GM23338 (cell line): ENCODE data around the gene NT5C2. TPM values are rescaled to one million over a fixed set of nuclear protein-coding genes. Genes with fewer than 3 reads are reported as not detected.

Experiments used
- ATAC-seq: fragments of 200-7000 bp; cut with Tn5 transposase; 3 replicates; pipeline ENCODE4 v1.9.1; 2020
- DNase-seq: peaks from one replicate; pipeline ENCODE4 v3.0.0-alpha.2; 2015; ENCODE audit warnings: low spot score
- H2AFZ ChIP-seq: fragments of 200-600 bp; sonication (generic); 2 replicates; pipeline ENCODE4 v1.8.0; 2016; ENCODE audit warnings: antibody characterized with exemption, mild to moderate bottlenecking, moderate library complexity
- H3F3A ChIP-seq: fragments of 200-600 bp; sonication (generic); replicated peaks from 2 replicates; pipeline ENCODE4 v1.8.0; 2017; ENCODE audit warnings: antibody characterized with exemption, mixed run types, low read depth
- H3K27ac ChIP-seq: fragments of 200-600 bp; sonication (generic); 2 replicates; pipeline ENCODE4 v1.6.1; 2016; ENCODE audit warnings: low read depth
- H3K27me3 ChIP-seq: fragments of 200-600 bp; sonication (generic); 2 replicates; pipeline ENCODE4 v1.8.0; 2016; ENCODE audit warnings: mild to moderate bottlenecking, mixed run types, moderate library complexity; ENCODE audit not compliant: insufficient read depth
- H3K36me3 ChIP-seq: fragments of 200-600 bp; sonication (generic); 2 replicates; pipeline ENCODE4 v1.8.0; 2016; ENCODE audit warnings: mild to moderate bottlenecking; ENCODE audit not compliant: insufficient read depth
- H3K4me1 ChIP-seq: fragments of 200-600 bp; sonication (generic); 2 replicates; pipeline ENCODE4 v1.8.0; 2016; ENCODE audit warnings: mild to moderate bottlenecking, moderate library complexity; ENCODE audit not compliant: insufficient read depth
- H3K4me2 ChIP-seq: fragments of 200-600 bp; sonication (generic); 2 replicates; pipeline ENCODE4 v1.7.1; 2017; ENCODE audit warnings: mixed run types
- H3K4me3 ChIP-seq: fragments of 200-600 bp; sonication (generic); 2 replicates; pipeline ENCODE4 v1.6.1; 2016; ENCODE audit warnings: mixed run types
- H3K79me2 ChIP-seq: fragments of 200-600 bp; sonication (generic); replicated peaks from 2 replicates; pipeline ENCODE4 v1.8.0; 2017; ENCODE audit warnings: mild to moderate bottlenecking; ENCODE audit not compliant: insufficient read depth
- H3K9me2 ChIP-seq: fragments of 200-600 bp; sonication (generic); 2 replicates; pipeline ENCODE4 v1.8.0; 2017; ENCODE audit not compliant: insufficient read depth
- H4K20me1 ChIP-seq: fragments of 200-600 bp; sonication (generic); replicated peaks from 2 replicates; pipeline ENCODE4 v1.8.0; 2017; ENCODE audit warnings: mild to moderate bottlenecking; ENCODE audit not compliant: insufficient read depth
- H3K27ac Mint-ChIP-seq: 2 replicates; pipeline ENCODE4 v1.8.0; 2020; ENCODE audit warnings: inconsistent platforms, mild to moderate bottlenecking, moderate library complexity, mixed read lengths
- H3K27me3 Mint-ChIP-seq: 3 replicates; pipeline ENCODE4 v1.8.0; 2022; ENCODE audit warnings: low read depth, mild to moderate bottlenecking, moderate library complexity, mixed read lengths, inconsistent platforms; ENCODE audit not compliant: insufficient read depth, poor library complexity
- H3K36me3 Mint-ChIP-seq: 3 replicates; pipeline ENCODE4 v1.8.0; 2021; ENCODE audit warnings: low read depth, mild to moderate bottlenecking, inconsistent platforms, moderate library complexity, mixed read lengths
- H3K4me1 Mint-ChIP-seq: 3 replicates; pipeline ENCODE4 v1.8.0; 2020; ENCODE audit warnings: mild to moderate bottlenecking, inconsistent platforms, mixed read lengths
- H3K4me3 Mint-ChIP-seq: 3 replicates; pipeline ENCODE4 v1.8.0; 2021; ENCODE audit warnings: moderate library complexity, mild to moderate bottlenecking, inconsistent platforms, mixed read lengths
- H3K9me3 Mint-ChIP-seq: 3 replicates; pipeline ENCODE4 v1.8.0; 2020; ENCODE audit warnings: moderate library complexity, mild to moderate bottlenecking, inconsistent platforms, mixed read lengths
- CREB1 ChIP-seq: fragments of 250-450 bp; sonication (Bioruptor Pico); IDR thresholded peaks from 2 replicates; pipeline ENCODE4 v1.5.0; 2020; ENCODE audit warnings: low read depth, mild to moderate bottlenecking, moderate library complexity
- EZH2 ChIP-seq: fragments of 200-600 bp; sonication (generic); IDR thresholded peaks from one replicate; pipeline ENCODE4 v1.8.0; 2017; ENCODE audit warnings: antibody characterized with exemption, mild to moderate bottlenecking, low read depth; ENCODE audit not compliant: unreplicated experiment
- EZH2phosphoT487 ChIP-seq: fragments of 200-600 bp; sonication (generic); IDR thresholded peaks from one replicate; pipeline ENCODE4 v1.8.1; 2018; ENCODE audit warnings: antibody characterized with exemption; ENCODE audit not compliant: unreplicated experiment
- JUNB ChIP-seq: IDR thresholded peaks from one replicate; pipeline ENCODE4 v1.6.1; 2016; ENCODE audit warnings: antibody characterized with exemption; ENCODE audit not compliant: unreplicated experiment
- NANOG ChIP-seq: IDR thresholded peaks from 2 replicates; pipeline ENCODE4 v1.6.1; 2016; ENCODE audit warnings: antibody characterized with exemption, borderline replicate concordance
- POLR2AphosphoS5 ChIP-seq: IDR thresholded peaks from 2 replicates; pipeline ENCODE4 v1.6.1; 2016; ENCODE audit warnings: antibody characterized with exemption, low read depth
- ZNF114 ChIP-seq: fragments of 250-450 bp; sonication (Bioruptor Pico); IDR thresholded peaks from 2 replicates; pipeline ENCODE4 v1.5.0; 2020; ENCODE audit warnings: mild to moderate bottlenecking, moderate library complexity
- ZNF331 ChIP-seq: fragments of 250-450 bp; sonication (Bioruptor Pico); IDR thresholded peaks from 2 replicates; pipeline ENCODE4 v1.5.0; 2020; ENCODE audit warnings: low read depth, mild to moderate bottlenecking, moderate library complexity
- polyA plus RNA-seq: library from polyadenylated mRNA; unstranded; fragments of >200 nt; fragmentation: Nextera tagmentation; extraction: Ambion mirVana; gene quantifications from 2 replicates; pipeline ENCODE4 v1.2.1, GENCODE V29; 2016
- total RNA-seq: library from RNA; depleted of rRNA; stranded (reverse); fragments of >200 nt; shearing (Covaris generic); gene quantifications from 2 replicates; pipeline ENCODE4 v1.2.3, GENCODE V29; 2014
- TF ChIP-seq, protein P1 (sequence below), 2 experiments: fragments of 200-600 bp in 1 of 2; sonication (generic) in 1 of 2; conservative IDR thresholded peaks; 2 replicates each; pipeline versions ENCODE4 v1.5.1 to v1.6.1; 2016 to 2017; ENCODE audit warnings: antibody characterized with exemption in 2 of 2, low read depth in 2 of 2, mild to moderate bottlenecking in 2 of 2, moderate library complexity in 1 of 2
- TF ChIP-seq, protein P2 (sequence below): fragments of 250-450 bp; sonication (Bioruptor Pico); IDR thresholded peaks from 2 replicates; pipeline ENCODE4 v1.5.0; 2020; ENCODE audit warnings: mild to moderate bottlenecking, moderate library complexity
- TF ChIP-seq, protein P3 (sequence below): IDR thresholded peaks from one replicate; pipeline ENCODE4 v1.6.1; 2018; ENCODE audit warnings: antibody characterized with exemption; ENCODE audit not compliant: unreplicated experiment
- TF ChIP-seq, protein P4 (sequence below): IDR thresholded peaks from 2 replicates; pipeline ENCODE4 v1.6.1; 2016; ENCODE audit warnings: antibody characterized with exemption

NT5C2 gene
- total and polyA plus RNA-seq, 2 experiments from 2014 or later: 33.9 to 85.4 TPM

DNA sequence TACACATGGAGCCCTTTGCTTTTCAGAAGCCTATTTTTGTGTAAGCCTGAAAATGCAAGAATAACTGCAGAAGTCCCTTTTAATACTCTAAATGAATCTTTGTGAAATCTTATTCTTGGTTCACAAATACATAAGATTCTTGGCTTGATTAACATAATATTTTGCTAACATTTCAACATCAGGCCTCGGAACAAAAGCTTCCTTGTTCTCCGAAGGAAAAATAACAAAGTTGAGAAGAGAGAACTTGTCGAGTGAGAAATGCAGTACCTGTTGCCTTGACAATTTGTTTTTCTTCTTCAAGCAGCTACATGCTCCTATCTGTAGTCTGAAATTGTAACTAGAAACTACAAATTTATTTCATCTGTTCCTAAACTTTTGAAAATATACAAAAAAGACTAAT, 8.5 kb downstream of the NT5C2 start:
- Histone ChIP-seq H3K36me3 (peaks cover 4% of the 10 kb centered on the region; the same call in 1 of the 2 replicates), H3K4me2 (peak overlapping the region; percentile 32; the same call in 1 of the 2 replicates), H3K79me2 (peaks cover 99% of the 10 kb centered on the region), H4K20me1 (peaks cover 15% of the 10 kb centered on the region; the same call in 1 of the 2 replicates), H3K27me3 (no peaks in the 10 kb centered on the region), H2AFZ (no peak overlapping the region), H3F3A (no peaks in the 10 kb centered on the region), H3K9me2 (no peaks in the 10 kb centered on the region), H3K4me3 (no peak overlapping the region), H3K4me1 (peaks cover 12% of the 10 kb centered on the region), H3K27ac (peak overlapping the region; percentile 74)
- Mint-ChIP-seq H3K27ac (no peak overlapping the region; the same call in 1 of the 2 replicates), H3K4me1 (peaks cover 15% of the 10 kb centered on the region), H3K27me3 (peaks cover 2% of the 10 kb centered on the region), H3K36me3 (peaks cover 11% of the 10 kb centered on the region; the same call in 2 of the 3 replicates), H3K9me3 (no peaks in the 10 kb centered on the region), H3K4me3 (no peak overlapping the region)
- ATAC-seq (no peak), DNase-seq (no peak)
- TF ChIP-seq, protein P1, sequence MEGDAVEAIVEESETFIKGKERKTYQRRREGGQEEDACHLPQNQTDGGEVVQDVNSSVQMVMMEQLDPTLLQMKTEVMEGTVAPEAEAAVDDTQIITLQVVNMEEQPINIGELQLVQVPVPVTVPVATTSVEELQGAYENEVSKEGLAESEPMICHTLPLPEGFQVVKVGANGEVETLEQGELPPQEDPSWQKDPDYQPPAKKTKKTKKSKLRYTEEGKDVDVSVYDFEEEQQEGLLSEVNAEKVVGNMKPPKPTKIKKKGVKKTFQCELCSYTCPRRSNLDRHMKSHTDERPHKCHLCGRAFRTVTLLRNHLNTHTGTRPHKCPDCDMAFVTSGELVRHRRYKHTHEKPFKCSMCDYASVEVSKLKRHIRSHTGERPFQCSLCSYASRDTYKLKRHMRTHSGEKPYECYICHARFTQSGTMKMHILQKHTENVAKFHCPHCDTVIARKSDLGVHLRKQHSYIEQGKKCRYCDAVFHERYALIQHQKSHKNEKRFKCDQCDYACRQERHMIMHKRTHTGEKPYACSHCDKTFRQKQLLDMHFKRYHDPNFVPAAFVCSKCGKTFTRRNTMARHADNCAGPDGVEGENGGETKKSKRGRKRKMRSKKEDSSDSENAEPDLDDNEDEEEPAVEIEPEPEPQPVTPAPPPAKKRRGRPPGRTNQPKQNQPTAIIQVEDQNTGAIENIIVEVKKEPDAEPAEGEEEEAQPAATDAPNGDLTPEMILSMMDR (conservative IDR thresholded peaks at IDR 0.05; ENCODE audit: low read depth in 2 of 2): no peak
- TF ChIP-seq, protein P2, sequence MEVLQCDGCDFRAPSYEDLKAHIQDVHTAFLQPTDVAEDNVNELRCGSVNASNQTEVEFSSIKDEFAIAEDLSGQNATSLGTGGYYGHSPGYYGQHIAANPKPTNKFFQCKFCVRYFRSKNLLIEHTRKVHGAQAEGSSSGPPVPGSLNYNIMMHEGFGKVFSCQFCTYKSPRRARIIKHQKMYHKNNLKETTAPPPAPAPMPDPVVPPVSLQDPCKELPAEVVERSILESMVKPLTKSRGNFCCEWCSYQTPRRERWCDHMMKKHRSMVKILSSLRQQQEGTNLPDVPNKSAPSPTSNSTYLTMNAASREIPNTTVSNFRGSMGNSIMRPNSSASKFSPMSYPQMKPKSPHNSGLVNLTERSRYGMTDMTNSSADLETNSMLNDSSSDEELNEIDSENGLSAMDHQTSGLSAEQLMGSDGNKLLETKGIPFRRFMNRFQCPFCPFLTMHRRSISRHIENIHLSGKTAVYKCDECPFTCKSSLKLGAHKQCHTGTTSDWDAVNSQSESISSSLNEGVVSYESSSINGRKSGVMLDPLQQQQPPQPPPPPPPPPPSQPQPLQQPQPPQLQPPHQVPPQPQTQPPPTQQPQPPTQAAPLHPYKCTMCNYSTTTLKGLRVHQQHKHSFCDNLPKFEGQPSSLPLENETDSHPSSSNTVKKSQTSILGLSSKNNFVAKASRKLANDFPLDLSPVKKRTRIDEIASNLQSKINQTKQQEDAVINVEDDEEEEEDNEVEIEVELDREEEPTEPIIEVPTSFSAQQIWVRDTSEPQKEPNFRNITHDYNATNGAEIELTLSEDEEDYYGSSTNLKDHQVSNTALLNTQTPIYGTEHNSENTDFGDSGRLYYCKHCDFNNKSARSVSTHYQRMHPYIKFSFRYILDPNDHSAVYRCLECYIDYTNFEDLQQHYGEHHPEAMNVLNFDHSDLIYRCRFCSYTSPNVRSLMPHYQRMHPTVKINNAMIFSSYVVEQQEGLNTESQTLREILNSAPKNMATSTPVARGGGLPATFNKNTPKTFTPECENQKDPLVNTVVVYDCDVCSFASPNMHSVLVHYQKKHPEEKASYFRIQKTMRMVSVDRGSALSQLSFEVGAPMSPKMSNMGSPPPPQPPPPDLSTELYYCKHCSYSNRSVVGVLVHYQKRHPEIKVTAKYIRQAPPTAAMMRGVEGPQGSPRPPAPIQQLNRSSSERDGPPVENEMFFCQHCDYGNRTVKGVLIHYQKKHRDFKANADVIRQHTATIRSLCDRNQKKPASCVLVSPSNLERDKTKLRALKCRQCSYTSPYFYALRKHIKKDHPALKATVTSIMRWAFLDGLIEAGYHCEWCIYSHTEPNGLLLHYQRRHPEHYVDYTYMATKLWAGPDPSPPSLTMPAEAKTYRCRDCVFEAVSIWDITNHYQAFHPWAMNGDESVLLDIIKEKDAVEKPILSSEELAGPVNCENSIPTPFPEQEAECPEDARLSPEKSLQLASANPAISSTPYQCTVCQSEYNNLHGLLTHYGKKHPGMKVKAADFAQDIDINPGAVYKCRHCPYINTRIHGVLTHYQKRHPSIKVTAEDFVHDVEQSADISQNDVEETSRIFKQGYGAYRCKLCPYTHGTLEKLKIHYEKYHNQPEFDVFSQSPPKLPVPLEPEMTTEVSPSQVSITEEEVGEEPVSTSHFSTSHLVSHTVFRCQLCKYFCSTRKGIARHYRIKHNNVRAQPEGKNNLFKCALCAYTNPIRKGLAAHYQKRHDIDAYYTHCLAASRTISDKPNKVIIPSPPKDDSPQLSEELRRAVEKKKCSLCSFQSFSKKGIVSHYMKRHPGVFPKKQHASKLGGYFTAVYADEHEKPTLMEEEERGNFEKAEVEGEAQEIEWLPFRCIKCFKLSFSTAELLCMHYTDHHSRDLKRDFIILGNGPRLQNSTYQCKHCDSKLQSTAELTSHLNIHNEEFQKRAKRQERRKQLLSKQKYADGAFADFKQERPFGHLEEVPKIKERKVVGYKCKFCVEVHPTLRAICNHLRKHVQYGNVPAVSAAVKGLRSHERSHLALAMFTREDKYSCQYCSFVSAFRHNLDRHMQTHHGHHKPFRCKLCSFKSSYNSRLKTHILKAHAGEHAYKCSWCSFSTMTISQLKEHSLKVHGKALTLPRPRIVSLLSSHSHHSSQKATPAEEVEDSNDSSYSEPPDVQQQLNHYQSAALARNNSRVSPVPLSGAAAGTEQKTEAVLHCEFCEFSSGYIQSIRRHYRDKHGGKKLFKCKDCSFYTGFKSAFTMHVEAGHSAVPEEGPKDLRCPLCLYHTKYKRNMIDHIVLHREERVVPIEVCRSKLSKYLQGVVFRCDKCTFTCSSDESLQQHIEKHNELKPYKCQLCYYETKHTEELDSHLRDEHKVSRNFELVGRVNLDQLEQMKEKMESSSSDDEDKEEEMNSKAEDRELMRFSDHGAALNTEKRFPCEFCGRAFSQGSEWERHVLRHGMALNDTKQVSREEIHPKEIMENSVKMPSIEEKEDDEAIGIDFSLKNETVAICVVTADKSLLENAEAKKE (CRISPR knock-in tag): no peak
- no peak for TF ChIP-seq ZNF114 (CRISPR knock-in tag)
- no peak for TF ChIP-seq CREB1 (CRISPR knock-in tag)
- TF ChIP-seq, protein P3, sequence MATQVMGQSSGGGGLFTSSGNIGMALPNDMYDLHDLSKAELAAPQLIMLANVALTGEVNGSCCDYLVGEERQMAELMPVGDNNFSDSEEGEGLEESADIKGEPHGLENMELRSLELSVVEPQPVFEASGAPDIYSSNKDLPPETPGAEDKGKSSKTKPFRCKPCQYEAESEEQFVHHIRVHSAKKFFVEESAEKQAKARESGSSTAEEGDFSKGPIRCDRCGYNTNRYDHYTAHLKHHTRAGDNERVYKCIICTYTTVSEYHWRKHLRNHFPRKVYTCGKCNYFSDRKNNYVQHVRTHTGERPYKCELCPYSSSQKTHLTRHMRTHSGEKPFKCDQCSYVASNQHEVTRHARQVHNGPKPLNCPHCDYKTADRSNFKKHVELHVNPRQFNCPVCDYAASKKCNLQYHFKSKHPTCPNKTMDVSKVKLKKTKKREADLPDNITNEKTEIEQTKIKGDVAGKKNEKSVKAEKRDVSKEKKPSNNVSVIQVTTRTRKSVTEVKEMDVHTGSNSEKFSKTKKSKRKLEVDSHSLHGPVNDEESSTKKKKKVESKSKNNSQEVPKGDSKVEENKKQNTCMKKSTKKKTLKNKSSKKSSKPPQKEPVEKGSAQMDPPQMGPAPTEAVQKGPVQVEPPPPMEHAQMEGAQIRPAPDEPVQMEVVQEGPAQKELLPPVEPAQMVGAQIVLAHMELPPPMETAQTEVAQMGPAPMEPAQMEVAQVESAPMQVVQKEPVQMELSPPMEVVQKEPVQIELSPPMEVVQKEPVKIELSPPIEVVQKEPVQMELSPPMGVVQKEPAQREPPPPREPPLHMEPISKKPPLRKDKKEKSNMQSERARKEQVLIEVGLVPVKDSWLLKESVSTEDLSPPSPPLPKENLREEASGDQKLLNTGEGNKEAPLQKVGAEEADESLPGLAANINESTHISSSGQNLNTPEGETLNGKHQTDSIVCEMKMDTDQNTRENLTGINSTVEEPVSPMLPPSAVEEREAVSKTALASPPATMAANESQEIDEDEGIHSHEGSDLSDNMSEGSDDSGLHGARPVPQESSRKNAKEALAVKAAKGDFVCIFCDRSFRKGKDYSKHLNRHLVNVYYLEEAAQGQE: no peak
- no peak for TF ChIP-seq JUNB
- no peak for TF ChIP-seq EZH2phosphoT487
- TF ChIP-seq POLR2AphosphoS5: no peak
- TF ChIP-seq, protein P4, sequence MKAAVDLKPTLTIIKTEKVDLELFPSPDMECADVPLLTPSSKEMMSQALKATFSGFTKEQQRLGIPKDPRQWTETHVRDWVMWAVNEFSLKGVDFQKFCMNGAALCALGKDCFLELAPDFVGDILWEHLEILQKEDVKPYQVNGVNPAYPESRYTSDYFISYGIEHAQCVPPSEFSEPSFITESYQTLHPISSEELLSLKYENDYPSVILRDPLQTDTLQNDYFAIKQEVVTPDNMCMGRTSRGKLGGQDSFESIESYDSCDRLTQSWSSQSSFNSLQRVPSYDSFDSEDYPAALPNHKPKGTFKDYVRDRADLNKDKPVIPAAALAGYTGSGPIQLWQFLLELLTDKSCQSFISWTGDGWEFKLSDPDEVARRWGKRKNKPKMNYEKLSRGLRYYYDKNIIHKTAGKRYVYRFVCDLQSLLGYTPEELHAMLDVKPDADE: no peak
- no peak for TF ChIP-seq ZNF331
- no peak for TF ChIP-seq EZH2
- TF ChIP-seq NANOG: no peak
